Psoas muscle (tissue), 8 donors: ENCODE measurements around the gene DDAH2. TPM values are rescaled to one million over a fixed set of nuclear protein-coding genes. Genes with fewer than 3 reads are reported as not detected.

Source experiments
- ATAC-seq, 4 donors: fragments of 200-7000 bp; cut with Tn5 transposase; one replicate each; pipeline ENCODE4 v1.9.1; 2020; ENCODE audit warnings: moderate library complexity in 3 of 4, mild to moderate bottlenecking in 2 of 4
- DNase-seq, 2 donors: peaks; one replicate each; pipeline ENCODE4 v3.0.0-alpha.2; 2020
- H3K27ac ChIP-seq: fragments of 200-600 bp; one replicate; pipeline ENCODE4 v1.8.0; 2022
- H3K27me3 ChIP-seq, 3 donors: fragments of 200-600 bp in 1 of 3; one replicate each; pipeline versions ENCODE4 v1.6.1 to v1.8.0; 2013 to 2022; ENCODE audit warnings: low read length in 2 of 3, mild to moderate bottlenecking in 2 of 3, moderate library complexity in 1 of 3; ENCODE audit not compliant: insufficient read depth in 3 of 3
- H3K36me3 ChIP-seq, 2 donors: fragments of 200-600 bp in 1 of 2; one replicate each; pipeline versions ENCODE4 v1.6.1 to v1.8.0; 2013 to 2022; ENCODE audit warnings: low read depth in 1 of 2, mild to moderate bottlenecking in 1 of 2, moderate library complexity in 1 of 2; ENCODE audit not compliant: insufficient read depth in 1 of 2
- H3K4me1 ChIP-seq: fragments of 200-600 bp; one replicate; pipeline ENCODE4 v1.8.0; 2022
- H3K4me3 ChIP-seq: fragments of 200-600 bp; one replicate; pipeline ENCODE4 v1.8.0; 2022; ENCODE audit warnings: mild to moderate bottlenecking
- H3K9me3 ChIP-seq: fragments of 200-600 bp; one replicate; pipeline ENCODE4 v1.8.0; 2022
- CTCF ChIP-seq: fragments of 200-600 bp; IDR thresholded peaks from one replicate; pipeline ENCODE4 v1.8.0; 2022; ENCODE audit warnings: antibody characterized with exemption
- WGBS, 3 donors: extraction: QIAGEN DNeasy Blood & Tissue Kit; methylation state at CpG; one replicate each; pipeline versions ENCODE4 v1.1.6 to v1.1.7; 2013; 5-methylcytosine and 5-hydroxymethylcytosine counted together
- intact Hi-C, 2 donors: fragments of 100-400 bp; cut with DNase I; formaldehyde crosslinking; loops; one replicate each; pipeline versions ENCODE4 v1.11.0 to v1.14.2; 2022
- polyA plus RNA-seq, 3 donors: library from polyadenylated mRNA; stranded (reverse); fragments of 200-250 nt; gene quantifications; one replicate each; pipeline ENCODE4 v1.2.3, GENCODE V29; 2013
- total RNA-seq, 4 donors: library from RNA; stranded (reverse); fragmentation: NEBNext Ultra II Directional in 2 of 4; extraction: Animal tissue kit (Norgen Biotek cat#: 25700) in 2 of 4; gene quantifications; one replicate each; pipeline versions ENCODE4 v1.2.1 to v1.2.4, GENCODE V29; 2021 to 2023
- donor health status: healthy with polysubstance abuse.
- donor health status: DM: no; HTN: no; CAD: no; lungs with moderate emphysema.
- donor health status: Bipolar disorder and iron deficiency.
- donor health status: healthy.
- donor health status: DM: yes; HTN: yes; CAD: no.
- donor health status: DM: no; HTN: no; CAD: no.
- donor health status: DM: no; HTN: no; CAD: no.
- donor health status: DM: yes; HTN: yes; CAD: no.

Gene DDAH2
- total and polyA plus RNA-seq, 7 donors = 6.3 to 16.2 (median 11.1) TPM

- TF ChIP-seq CTCF = no peak
- Histone ChIP-seq H3K27ac (no peak overlapping the region), H3K36me3 (peaks cover 0 to 40% of the 10 kb centered on the region in 2 donors), H3K4me3 (peak overlapping the region; percentile 72), H3K27me3 (no peaks in the 10 kb centered on the region), H3K4me1 (peaks cover 11% of the 10 kb centered on the region), H3K9me3 (no peaks in the 10 kb centered on the region)
- intact Hi-C loops = no loop called here
- no peak for ATAC-seq
- no peak for DNase-seq
- 68 to 76% (median 72%) methylated on average over 34 to 41 of the region's 41 CpGs for WGBS, 3 donors
These were observed 1.1 kb downstream of the DDAH2 start for GRCh38 chr6:31727717-31728671.

DNA sequence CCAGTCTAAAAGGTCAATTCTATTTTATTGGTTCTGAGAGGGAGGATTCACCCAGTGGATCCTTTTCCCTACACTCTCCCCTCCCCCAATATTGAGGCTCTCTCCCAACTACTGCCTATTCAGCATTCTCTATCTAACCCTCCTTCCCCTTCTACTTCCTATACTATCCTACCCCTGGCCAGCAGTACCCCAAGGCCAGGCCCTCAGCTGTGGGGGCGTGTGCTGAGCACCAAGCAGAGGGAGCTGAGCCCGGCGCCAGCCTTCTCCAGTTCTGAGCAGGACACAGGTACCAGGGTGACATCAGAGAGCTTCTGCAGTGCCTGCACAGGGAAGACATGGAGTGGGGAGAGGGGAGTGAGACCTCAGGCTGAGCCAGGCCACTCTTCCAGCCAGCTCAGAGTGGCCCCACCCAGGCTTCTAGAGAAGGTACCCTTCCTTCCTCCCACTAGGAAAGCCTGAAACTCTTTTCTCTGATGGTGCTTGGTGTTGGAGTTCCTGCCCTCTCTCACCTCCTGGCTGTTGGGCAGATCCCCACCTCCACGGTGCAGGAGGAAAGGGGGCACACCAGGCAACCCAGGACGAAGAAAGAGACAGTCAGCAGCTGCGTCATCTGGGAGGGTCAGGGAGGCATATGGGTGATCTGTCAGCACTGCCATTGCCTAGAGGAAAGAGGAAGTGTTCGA is 1.9 kb downstream of the DDAH2 start:
- peaks cover 0 to 32% of the 10 kb centered on the region in 2 donors for H3K36me3 ChIP-seq
- H3K27me3 ChIP-seq = no peaks in the 10 kb centered on the region
- intact Hi-C loops = no loop called here
- no peaks in the 10 kb centered on the region for H3K9me3 ChIP-seq
- DNase-seq = no peak
- TF ChIP-seq CTCF = no peak
- peaks cover 11% of the 10 kb centered on the region for H3K4me1 ChIP-seq
- H3K27ac ChIP-seq = no peak overlapping the region
- ATAC-seq = no peak
- 76 to 80% (median 77%) methylated on average over 6 to 7 of the region's 7 CpGs for WGBS, 3 donors
- no peak overlapping the region for H3K4me3 ChIP-seq

GRCh38 chr6:31725502-31726350 is 3.4 kb downstream of the DDAH2 start:
- H3K4me3 ChIP-seq = no peak overlapping the region
- DNase-seq (no peak), ATAC-seq (no peak)
- H3K27ac ChIP-seq = no peak overlapping the region
- peaks cover 0 to 17% of the 10 kb centered on the region in 2 donors for H3K36me3 ChIP-seq
- H3K27me3 ChIP-seq = no peaks in the 10 kb centered on the region
- no peak for TF ChIP-seq CTCF
- peaks cover 6% of the 10 kb centered on the region for H3K4me1 ChIP-seq
- intact Hi-C loops = no loop called here
- H3K9me3 ChIP-seq = no peaks in the 10 kb centered on the region
- 86 to 90% (median 89%) methylated on average over 12 of the region's 12 CpGs for WGBS, 3 donors

DNA sequence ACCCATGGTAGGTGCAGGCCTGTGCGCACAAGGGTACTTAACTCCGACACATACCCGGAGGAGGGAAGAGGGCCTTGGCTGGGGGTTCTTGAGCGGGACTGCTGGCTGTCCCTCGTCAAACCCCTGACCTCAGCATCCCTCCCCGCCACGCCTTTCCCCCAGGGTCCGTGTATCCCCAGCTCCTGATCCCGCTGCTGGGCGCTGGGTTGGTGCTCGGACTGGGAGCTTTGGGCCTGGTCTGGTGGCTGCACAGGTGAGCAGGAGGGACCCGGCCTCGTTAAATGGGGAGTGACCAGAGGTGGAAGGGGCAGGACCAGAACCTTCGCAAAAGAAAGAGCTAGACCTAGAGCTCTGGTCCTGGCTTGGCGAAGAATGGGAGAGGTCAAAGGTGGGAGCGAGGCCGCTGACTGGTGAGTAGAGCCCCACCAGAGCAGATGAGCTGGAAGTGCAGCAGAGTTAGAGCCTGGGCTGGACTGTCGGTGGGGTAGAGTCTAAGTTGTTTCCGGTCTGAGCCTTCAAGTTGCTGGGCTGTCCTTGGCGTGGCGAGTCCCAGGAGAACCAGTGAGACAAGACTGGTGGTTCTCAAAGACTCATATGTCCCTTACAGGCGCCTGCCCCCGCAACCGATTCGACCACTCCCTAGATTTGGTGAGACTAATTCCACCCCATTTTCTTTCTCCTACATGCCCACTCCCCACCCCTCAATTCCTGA is 5.0 kb downstream of the DDAH2 start:
- Histone ChIP-seq H3K36me3 (peaks cover 0 to 16% of the 10 kb centered on the region in 2 donors), H3K27ac (no peak overlapping the region), H3K4me1 (peaks cover 6% of the 10 kb centered on the region), H3K9me3 (no peaks in the 10 kb centered on the region), H3K4me3 (no peak overlapping the region), H3K27me3 (no peaks in the 10 kb centered on the region)
- ATAC-seq (no peak), DNase-seq (peak in 1 of 2 donors; percentile 66)
- WGBS, 3 donors = 77 to 84% (median 83%) methylated on average over 23 to 25 of the region's 25 CpGs
- intact Hi-C loops = no loop called here
- no peak for TF ChIP-seq CTCF
